Smooth muscle cell (in vitro differentiated cells): ENCODE results near the gene PDPR. TPM values are rescaled to one million over a fixed set of nuclear protein-coding genes. Genes with fewer than 3 reads are reported as not detected.
A peak's percentile ranks its signal among the peaks of the same experiment; 100 is the strongest.
"Not testable (repeated sequence)": the region's sequence is repeated elsewhere in the genome, so short reads cannot be mapped to it uniquely, and the experiment has no call there.

Experiments
- DNase-seq: peaks from one replicate; lab custom pipeline; 2025; ENCODE audit not compliant: unreplicated experiment; lab: John Stamatoyannopoulos, UW
- H2AFZ ChIP-seq: fragments of 200-600 bp; sonication (generic); 2 replicates; pipeline ENCODE4 v1.6.0; 2016; ENCODE audit warnings: antibody characterized with exemption, low read depth, mild to moderate bottlenecking
- H3F3A ChIP-seq: fragments of 200-600 bp; sonication (generic); 2 replicates; pipeline ENCODE4 v1.6.0; 2017; ENCODE audit warnings: antibody characterized with exemption, low read depth
- H3K27ac ChIP-seq: fragments of 200-600 bp; sonication (generic); 2 replicates; pipeline ENCODE4 v1.5.1; 2016; ENCODE audit warnings: low read depth, mild to moderate bottlenecking
- H3K27me3 ChIP-seq: fragments of 200-600 bp; sonication (generic); 2 replicates; pipeline ENCODE4 v1.6.1; 2016; ENCODE audit warnings: low read depth, mild to moderate bottlenecking
- H3K36me3 ChIP-seq: fragments of 200-600 bp; sonication (generic); 2 replicates; pipeline ENCODE4 v1.5.1; 2016; ENCODE audit warnings: low read depth
- H3K4me1 ChIP-seq: fragments of 200-600 bp; sonication (generic); 2 replicates; pipeline ENCODE4 v1.5.1; 2016; ENCODE audit warnings: low read depth
- H3K4me2 ChIP-seq: fragments of 200-600 bp; sonication (generic); 2 replicates; pipeline ENCODE4 v1.6.0; 2016; ENCODE audit warnings: mild to moderate bottlenecking
- H3K4me3 ChIP-seq: fragments of 200-600 bp; sonication (generic); 2 replicates; pipeline ENCODE4 v1.5.1; 2016; ENCODE audit warnings: mild to moderate bottlenecking
- H3K79me2 ChIP-seq: fragments of 200-600 bp; sonication (generic); 2 replicates; pipeline ENCODE4 v1.6.0; 2016; ENCODE audit warnings: low read depth, mild to moderate bottlenecking
- H3K9ac ChIP-seq: fragments of 200-600 bp; sonication (generic); 2 replicates; pipeline ENCODE4 v1.6.0; 2016; ENCODE audit warnings: low read depth
- H3K9me3 ChIP-seq: fragments of 200-600 bp; sonication (generic); replicated peaks from 2 replicates; pipeline ENCODE4 v1.5.1; 2016; ENCODE audit warnings: low read depth
- H4K20me1 ChIP-seq: fragments of 200-600 bp; sonication (generic); 2 replicates; pipeline ENCODE4 v1.6.0; 2016; ENCODE audit warnings: low read depth
- WGBS: methylation state at CpG from one replicate; pipeline ENCODE4 v1.1.7; 2016; ENCODE audit warnings: low lambda C conversion rate; 5-methylcytosine and 5-hydroxymethylcytosine counted together
- polyA plus RNA-seq: library from polyadenylated mRNA; unstranded; fragments of >200 nt; fragmentation: Nextera tagmentation; extraction: Ambion mirVana; gene quantifications from 2 replicates; pipeline ENCODE4 v1.2.1, GENCODE V29; 2016
- total RNA-seq: library from RNA; depleted of rRNA; stranded (reverse); fragments of >200 nt; gene quantifications from 2 replicates; pipeline ENCODE4 v1.2.3, GENCODE V29; 2014

PDPR gene
- total and polyA plus RNA-seq, 2 experiments from 2014 or later = 5.7 to 11.2 TPM

DNA sequence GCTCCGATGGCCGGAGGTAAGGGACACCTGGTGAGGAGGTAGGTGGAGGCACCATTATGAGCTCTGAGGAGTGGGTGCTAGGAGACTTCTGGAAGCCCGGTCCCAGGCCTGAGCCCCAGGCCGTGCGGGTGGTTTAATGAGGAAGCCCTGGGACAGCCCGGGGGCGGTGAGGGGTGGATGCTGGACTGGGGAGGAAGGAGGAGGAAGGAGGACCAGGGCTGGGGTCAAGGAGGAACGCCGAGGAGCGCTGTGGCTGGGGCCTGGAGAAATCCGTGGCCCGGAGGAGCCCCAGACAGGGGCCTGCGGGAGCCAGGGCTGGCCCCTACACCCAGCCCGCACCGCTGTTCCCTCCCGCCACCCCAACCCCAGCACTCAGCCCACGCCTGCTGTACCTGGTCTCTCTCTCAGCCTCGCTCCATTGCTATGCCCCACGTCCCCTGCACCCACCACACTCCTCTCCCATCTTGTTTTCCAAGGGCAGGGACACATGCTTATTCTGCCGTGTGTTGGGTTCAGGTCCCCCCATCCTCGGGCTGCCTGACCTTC lies 60.3 kb downstream of the PDPR start:
- not testable (repeated sequence) for H4K20me1 ChIP-seq, H2AFZ ChIP-seq, H3K79me2 ChIP-seq, H3K9ac ChIP-seq, DNase-seq, H3K9me3 ChIP-seq, H3K27me3 ChIP-seq, H3F3A ChIP-seq, H3K4me1 ChIP-seq, H3K36me3 ChIP-seq, H3K27ac ChIP-seq, H3K4me2 ChIP-seq, H3K4me3 ChIP-seq
- WGBS = 93% methylated on average over 3 of the region's 21 CpGs

DNA sequence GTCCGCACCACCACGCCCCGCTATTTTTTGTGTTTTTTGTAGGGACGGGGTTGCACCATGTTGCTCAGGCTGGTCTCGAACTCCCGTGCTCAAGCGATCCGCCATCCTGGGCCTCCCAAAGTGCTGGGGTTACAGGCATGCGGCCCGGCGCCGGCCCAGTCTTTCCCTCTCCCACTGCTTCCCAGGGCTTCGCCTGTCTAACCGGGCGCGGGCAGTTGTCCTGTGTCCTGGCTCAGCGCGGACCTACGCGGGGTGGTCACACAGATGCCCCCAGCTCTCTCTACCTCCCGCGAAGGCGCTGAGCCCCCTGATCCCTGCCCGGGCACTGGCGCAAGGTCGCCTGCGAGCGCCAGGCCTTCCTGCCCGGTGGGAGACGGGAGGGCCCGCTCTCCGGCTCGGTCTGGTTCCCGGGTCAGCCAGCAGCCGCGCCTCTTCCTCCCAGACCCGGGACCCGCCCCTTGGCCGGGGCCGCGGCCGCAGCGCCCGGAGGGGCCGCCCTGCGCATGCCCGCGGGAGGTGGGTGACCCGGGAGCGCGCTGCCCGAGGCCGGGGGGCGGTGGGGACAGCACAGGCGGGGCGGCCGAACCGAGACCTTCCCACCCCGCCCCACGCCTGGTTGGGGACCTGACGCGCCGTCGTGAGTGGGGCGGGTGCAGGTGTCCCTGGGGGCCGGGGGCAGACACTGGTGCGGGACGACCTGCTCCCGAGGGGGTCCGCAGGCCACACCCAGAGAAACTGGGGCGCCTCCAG lies 73.9 kb downstream of the PDPR start:
- H3K36me3 ChIP-seq, H3K9ac ChIP-seq, H3F3A ChIP-seq, H3K27ac ChIP-seq, DNase-seq, H3K4me1 ChIP-seq, H3K79me2 ChIP-seq, H2AFZ ChIP-seq, H4K20me1 ChIP-seq, H3K9me3 ChIP-seq, H3K27me3 ChIP-seq: not testable (repeated sequence)
- WGBS = 46% methylated on average over 17 of the region's 71 CpGs
- Histone ChIP-seq H3K4me2 (peak overlapping the region; percentile 73), H3K4me3 (peak overlapping the region; percentile 44)

DNA sequence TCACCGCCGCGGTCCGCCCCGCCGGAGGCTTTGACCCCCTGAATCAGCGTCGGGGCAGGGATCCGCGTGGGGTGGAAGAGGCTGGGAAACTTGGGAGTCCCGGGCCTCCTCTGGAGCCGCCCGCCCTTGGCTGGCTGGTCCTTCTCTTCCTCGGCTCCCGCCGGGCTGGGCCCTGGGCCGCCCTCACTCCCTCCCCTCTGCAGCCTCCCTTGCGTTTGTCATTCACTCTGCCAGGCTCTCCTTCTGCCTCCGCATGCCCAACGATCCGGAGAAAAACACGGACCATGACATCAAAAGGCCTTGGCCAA lies 74.4 kb downstream of the PDPR start:
- not testable (repeated sequence) for H3K9me3 ChIP-seq, H3K27ac ChIP-seq, H3F3A ChIP-seq, H3K27me3 ChIP-seq, H3K36me3 ChIP-seq, H4K20me1 ChIP-seq, H3K4me1 ChIP-seq, DNase-seq, H3K9ac ChIP-seq, H3K79me2 ChIP-seq, H2AFZ ChIP-seq
- H3K4me3 ChIP-seq = peak overlapping the region; percentile 44
- H3K4me2 ChIP-seq = peak overlapping the region; percentile 54
- 5% methylated on average over 12 of the region's 22 CpGs for WGBS

- H3K27ac ChIP-seq, H3K9ac ChIP-seq, H3K9me3 ChIP-seq, H3K4me2 ChIP-seq, DNase-seq, H3K79me2 ChIP-seq, H2AFZ ChIP-seq, H4K20me1 ChIP-seq, H3K4me1 ChIP-seq, H3F3A ChIP-seq, H3K36me3 ChIP-seq, H3K4me3 ChIP-seq, H3K27me3 ChIP-seq: not testable (repeated sequence)
- WGBS = no CpG with 5 or more reads among the region's 5 CpGs
These were observed 76.4 kb downstream of the PDPR start for GRCh38 chr16:70190574-70190973.

DNA sequence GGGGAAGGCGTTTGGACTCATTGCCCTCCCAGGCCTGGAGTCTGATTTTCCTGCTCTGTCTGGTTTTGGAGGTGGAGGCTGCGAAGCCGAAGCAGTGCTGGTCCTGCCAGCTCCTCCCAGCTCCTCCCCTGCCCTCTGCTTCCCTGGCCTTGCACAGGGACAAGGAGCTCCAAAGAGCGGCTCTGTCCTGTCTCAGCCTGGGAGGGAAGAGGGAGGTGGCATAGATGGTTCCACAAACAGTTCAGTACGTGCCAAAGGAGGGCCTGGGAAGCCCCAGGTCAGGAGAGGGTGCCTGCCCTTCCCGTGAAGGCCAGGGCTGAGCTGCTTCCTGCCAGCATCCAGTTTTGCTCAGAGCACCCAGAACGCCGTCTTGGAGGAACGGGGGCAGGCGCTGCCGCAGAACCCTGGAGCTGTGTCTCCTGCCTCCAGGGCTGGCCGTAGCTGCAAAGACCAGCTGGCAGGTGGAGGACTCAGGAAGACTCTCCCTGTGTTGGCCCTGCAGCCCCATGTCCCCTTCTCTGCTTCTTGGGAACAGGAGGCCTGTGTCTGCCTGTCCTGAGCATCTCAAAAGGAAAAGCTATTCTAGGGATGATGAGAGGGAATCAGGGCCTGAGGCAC lies 82.7 kb downstream of the PDPR start:
- WGBS = 92% methylated on average over 6 of the region's 12 CpGs

GRCh38 chr16:70197611-70198010 lies 83.5 kb downstream of the PDPR start:
- H4K20me1 ChIP-seq, DNase-seq, H3F3A ChIP-seq, H3K9me3 ChIP-seq, H3K27ac ChIP-seq, H3K9ac ChIP-seq, H3K4me3 ChIP-seq, H3K4me2 ChIP-seq, H3K27me3 ChIP-seq, H2AFZ ChIP-seq, H3K4me1 ChIP-seq, H3K79me2 ChIP-seq, H3K36me3 ChIP-seq: not testable (repeated sequence)
- WGBS = 89% methylated on average over 7 of the region's 7 CpGs

More for the DNA sequence above, 82.7 kb downstream of the PDPR start:
- not testable (repeated sequence) for H4K20me1 ChIP-seq, H3K36me3 ChIP-seq, H3K9ac ChIP-seq, H3K27ac ChIP-seq, H3K27me3 ChIP-seq, H3K79me2 ChIP-seq, H3K4me2 ChIP-seq, DNase-seq, H2AFZ ChIP-seq, H3K4me1 ChIP-seq, H3F3A ChIP-seq, H3K4me3 ChIP-seq, H3K9me3 ChIP-seq

GRCh38 chr16:70198230-70198629 lies 84.1 kb downstream of the PDPR start:
- WGBS = 95% methylated on average over 9 of the region's 9 CpGs
- H3K27me3 ChIP-seq = not testable (repeated sequence)

DNA sequence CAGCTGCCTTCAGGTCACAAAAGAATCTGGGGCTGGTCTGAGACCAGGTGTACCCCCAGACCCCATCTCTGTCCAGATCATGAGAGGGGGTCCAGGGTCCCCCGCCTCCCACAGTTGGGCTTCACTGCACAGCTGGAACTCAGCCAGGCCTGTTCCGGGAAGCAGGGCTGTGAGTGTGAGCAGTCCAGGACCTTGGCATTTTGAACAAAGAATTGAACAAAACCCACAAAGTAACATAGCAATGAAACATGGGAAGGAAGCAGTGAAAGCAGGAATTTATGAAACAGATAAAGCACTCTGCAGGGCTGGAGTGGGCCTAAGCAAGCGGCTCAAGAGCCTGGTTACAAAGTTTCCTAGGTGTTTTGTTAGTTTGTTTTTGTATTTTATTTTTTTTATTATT lies 84.5 kb downstream of the PDPR start:
- H3F3A ChIP-seq, H3K4me3 ChIP-seq, H3K27ac ChIP-seq, H3K27me3 ChIP-seq, H3K79me2 ChIP-seq, H3K4me2 ChIP-seq, DNase-seq, H3K4me1 ChIP-seq, H3K36me3 ChIP-seq, H4K20me1 ChIP-seq, H2AFZ ChIP-seq, H3K9me3 ChIP-seq, H3K9ac ChIP-seq: not testable (repeated sequence)
- 76% methylated on average over 3 of the region's 3 CpGs for WGBS

More at GRCh38 chr16:70198230-70198629, 84.1 kb downstream of the PDPR start:
- not testable (repeated sequence) for H3K4me3 ChIP-seq, DNase-seq, H3K4me2 ChIP-seq, H3K9me3 ChIP-seq, H3F3A ChIP-seq, H3K9ac ChIP-seq, H3K4me1 ChIP-seq, H3K27ac ChIP-seq, H3K36me3 ChIP-seq, H2AFZ ChIP-seq, H3K79me2 ChIP-seq, H4K20me1 ChIP-seq
